EH (cell line): ENCODE results near the gene CENPO.

Experiments used
- DNase-seq: peaks from one replicate; pipeline ENCODE4 v3.0.0-alpha.2; 2015; ENCODE audit warnings: low read depth

The CENPO gene

DNA sequence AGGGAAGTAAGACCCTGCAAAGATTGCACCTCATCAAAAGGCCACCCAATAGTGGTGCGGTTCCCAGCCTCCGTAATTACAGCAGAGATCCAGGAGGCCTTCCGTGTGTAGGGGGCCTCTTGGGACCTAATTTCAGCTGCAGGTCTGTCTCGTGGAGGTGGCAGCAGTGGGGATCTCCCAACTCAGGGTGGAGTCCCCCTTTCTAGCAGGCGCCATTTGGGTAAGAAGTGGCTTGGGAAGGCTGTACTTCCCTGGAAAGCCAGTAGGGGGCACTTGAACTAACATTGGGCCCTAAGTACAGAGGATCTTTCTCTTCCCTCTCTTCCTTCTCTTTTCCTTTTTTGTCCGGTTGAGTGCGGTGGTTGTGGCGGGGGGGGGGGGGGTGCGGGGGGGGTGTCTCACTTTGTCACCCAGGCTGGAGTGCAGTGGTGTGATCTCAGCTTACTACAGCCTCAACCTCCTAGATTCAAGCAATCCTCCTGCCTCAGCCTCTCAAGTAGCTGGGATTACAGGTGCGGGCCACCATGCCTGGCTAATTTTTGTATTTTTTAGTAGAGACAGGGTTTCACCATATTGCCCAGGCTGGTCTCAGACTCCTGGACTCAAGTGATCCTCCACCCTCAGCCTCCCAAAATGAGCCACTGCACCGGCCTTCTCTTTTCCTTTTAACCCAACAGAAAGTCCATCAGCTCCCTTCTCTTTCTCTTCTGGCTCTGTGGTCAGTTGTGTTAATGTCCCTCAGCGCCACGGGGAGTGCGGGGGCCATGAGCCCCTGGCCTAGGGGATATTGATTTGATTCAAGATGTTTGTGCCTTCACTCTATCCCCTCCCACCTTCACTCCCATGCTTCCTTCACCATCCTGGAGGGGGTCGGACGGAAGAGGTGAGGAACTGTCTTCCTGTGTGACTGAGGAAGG is 32.0 kb downstream of the CENPO start:
- peak; percentile 16 for DNase-seq

DNA sequence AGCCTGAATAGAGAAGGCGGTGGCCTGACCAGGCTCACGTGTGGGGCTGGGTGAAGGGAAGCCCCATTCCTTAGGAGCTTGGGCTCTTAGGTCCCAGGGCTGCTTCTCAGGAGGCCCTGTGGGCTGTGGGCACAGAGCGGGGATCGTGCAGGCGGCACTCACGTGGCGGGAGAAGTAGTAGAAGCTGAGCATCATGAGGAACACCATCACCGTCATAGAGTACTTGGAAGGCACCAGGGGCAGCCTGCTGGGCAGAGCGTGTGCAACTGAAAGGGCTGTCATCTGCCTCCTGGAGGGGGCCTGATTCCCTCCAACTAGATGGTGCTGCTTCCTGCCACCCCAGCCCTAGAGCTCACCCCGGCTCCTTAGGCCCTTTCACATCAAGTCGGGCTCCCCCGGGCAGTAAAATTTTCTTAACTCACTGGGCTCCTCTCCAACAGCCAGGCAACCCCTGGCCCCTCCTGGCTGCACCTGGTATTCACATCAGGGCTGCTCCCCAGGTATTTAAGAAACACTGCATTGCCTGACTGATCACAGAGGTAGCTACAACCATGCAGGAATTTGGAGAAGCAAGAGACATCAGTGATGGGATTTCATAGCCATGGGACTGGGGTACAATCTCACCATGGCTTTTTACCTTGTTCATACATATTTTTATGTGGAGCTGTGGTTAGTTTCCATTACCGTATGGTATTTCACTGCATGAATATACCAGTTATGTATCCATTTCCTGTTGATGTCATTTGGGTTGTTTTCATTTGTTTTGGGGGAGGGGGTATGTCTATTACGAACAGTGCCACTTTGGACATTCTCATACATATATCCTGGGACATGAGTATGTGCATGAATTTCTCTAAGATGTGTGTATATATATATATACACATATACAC is 32.9 kb downstream of the CENPO start:
- no peak for DNase-seq

DNA sequence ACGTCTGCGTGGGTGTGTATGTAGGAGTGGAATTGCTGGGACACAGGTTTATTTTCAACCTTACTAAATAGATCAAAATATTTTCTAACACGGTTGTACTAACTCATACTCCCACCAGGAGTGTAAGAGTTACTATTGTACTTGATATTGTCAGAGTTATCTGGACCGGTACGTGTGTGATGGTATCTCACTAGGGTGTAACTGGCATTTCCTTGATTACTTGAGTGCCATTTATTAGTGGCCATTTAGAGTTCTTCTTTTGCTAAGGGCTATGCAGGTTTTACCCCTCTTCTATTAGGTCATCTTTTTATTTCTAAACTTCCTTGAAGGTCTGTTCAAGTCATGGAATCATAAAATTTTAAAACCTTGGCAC is 33.5 kb downstream of the CENPO start:
- no peak for DNase-seq

- DNase-seq, result peak; percentile 86
Measured at GRCh38 chr2:24827321-24828237, 34.4 kb downstream of the CENPO start.

GRCh38 chr2:24828238-24828996 is 35.2 kb downstream of the CENPO start:
- DNase-seq, result no peak

DNA sequence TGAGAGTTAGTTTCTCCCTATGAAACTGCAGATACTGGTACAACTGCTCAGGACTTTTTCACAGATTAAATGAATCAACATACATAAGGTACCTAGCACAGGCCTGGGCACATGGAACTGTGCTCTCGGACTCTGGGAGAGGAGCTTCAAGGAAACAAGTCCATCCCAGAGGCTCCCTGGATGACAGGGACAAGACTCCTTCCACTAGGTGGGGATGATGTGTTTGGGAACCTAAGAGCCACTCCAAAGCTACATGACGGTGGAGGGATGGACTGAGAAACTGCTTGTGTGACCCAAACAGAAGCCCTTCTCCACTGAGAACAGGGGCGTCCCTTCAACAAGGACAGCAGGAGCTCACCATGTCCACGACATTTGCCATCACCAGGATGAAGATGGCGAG is 37.1 kb downstream of the CENPO start:
- DNase-seq, result peak; percentile 44

GRCh38 chr2:24830786-24831185 is 37.6 kb downstream of the CENPO start:
- no peak for DNase-seq

GRCh38 chr2:24831221-24832072 is 38.2 kb downstream of the CENPO start:
- DNase-seq, result no peak

DNA sequence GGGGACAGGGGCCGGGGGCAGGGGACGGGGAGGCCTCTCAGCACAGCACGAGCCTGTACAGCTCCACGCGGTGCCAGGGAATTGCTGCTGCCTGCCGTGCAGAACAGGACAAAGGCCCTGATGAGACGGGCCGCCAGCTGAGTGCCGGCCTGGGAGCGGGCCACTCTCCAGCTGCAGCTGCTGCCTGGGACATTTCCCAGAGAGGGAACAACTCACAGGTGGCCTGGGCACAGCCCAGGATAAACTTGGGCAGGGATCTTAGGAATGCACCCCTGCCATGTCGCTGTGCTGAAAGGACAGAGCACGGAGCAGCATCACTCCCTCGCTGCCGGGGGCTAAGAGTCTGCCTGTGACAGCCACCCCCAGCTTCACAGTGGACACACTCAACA is 38.8 kb downstream of the CENPO start:
- no peak for DNase-seq

DNA sequence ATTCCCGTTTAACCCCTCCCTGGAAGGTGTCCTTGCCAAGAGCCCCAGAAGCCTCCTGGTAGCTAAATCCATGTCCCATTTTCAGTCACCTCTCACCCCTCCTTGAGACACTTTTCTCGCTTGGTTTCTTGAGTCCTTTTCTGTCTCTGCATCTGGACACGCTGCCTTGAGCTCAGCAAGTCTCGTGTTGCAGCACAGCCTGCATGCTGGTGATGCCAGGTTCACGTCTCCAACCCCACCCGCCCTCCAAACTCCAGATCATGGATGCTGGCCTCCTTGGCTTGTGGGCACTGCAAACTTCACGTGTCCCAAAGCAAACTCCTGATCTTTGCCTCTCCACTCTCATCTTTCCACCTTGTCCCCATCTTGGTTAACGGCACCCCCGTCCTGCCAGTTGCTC is 39.3 kb downstream of the CENPO start:
- DNase-seq, result no peak

DNA sequence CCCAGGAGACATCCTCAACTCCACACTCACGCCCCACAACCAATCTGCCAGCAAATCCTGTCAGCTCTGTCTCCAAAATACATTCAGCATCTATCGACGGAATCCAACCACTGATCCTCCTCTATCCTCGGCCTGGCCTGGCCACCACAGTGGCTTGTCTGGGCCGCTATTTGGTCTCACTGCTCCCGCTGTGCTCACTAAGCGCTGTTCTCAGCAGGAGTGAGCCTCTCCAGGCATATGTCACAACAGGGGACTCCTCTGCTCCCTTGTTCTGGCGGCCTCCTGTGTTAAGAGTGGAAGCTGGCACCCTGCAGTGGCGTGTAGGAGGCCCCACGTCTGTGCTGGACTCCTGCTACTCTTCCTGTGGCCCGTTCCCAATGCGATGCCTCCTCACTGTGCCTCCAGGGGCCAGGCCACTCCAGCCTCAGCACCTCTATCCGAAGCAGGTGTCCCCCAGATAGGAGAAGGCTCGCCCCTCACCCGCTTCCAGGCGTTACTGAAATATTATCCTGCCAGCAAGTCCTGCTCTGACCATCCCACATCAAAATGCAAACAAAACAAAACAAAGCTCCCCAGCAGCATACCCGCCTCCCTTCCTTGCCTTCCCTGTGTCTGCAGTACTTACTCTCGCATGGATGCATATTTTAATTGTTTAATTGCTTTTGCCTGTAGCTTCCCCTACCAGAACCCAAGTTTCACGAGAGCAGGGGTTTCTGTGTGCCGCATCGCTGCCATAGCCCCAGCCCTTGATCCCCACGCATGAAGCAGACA is 39.9 kb downstream of the CENPO start:
- DNase-seq, result no peak

GRCh38 chr2:24833821-24834732 is 40.9 kb downstream of the CENPO start:
- DNase-seq, result no peak

DNA sequence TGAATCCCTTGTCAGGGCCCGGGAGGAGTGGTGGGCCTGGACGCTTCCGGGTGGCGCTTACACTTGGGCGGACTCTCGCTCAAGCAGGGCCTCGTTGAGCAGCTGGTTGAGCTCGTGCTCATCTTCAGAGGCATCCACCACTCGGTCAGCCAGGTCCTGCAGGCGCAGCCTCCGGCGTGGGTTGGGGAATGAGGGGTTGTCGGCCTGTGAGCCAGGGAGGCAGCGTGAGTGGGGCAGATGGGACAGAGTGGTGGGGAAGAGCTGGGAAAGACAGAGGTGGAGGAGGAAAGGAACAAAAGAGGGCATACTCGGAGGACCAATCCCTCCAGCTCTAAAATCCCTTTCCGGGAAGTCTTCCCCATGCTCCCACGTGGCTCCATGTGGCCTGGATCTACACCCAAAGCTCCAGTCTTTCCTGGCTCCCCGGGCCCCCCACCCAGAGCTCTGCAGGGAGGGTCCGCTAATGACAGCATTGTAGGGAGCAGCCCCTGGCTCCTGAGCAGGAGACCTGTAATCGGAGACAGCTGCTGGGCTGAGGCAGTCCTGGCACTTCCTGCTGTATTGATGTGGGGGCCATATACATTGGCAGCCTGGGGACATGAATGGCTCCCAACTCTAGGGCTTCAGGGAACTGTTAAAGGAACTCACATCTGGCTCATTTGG is 41.6 kb downstream of the CENPO start:
- no peak for DNase-seq

DNA sequence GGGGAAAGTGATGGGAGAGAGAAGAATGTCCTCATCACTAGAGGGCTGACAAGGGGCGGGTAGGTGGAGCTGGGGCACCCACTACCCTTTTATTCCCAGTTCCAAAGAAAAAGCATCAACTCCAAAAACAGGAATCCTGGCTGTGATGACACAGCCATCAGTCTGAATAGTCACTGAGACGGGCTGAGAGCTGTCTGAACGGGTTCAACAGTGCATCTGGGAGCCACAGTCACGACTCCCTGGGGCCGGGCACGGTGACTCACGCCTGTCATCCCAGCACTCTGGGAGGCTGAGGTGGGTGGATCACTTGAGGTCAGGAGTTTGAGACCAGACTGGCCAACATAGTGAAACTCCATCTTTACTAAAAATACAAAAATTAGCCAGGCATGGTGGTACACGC is 42.2 kb downstream of the CENPO start:
- peak; percentile 88 for DNase-seq

DNA sequence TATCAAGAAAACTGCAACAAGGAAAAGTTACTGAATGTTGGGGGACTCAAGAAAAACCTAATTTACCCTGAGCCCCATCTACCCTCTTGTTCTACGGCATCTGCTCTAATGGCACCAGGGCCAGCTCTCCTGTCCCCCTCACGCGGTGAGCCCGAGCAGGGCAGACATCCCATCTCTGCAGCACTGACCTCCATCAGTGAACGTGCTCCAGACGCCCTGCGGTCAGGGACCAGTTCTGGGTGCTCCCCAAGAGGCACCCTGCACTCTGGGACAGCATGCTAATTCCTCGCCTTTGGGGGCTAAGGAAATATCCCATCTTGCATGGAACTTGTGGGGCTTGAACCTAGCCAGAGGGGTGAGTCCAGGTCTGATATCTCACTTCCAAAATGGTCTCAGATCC is 43.0 kb downstream of the CENPO start:
- no peak for DNase-seq

- DNase-seq, result no peak
Measured at GRCh38 chr2:24836706-24837105, 43.5 kb downstream of the CENPO start.

DNA sequence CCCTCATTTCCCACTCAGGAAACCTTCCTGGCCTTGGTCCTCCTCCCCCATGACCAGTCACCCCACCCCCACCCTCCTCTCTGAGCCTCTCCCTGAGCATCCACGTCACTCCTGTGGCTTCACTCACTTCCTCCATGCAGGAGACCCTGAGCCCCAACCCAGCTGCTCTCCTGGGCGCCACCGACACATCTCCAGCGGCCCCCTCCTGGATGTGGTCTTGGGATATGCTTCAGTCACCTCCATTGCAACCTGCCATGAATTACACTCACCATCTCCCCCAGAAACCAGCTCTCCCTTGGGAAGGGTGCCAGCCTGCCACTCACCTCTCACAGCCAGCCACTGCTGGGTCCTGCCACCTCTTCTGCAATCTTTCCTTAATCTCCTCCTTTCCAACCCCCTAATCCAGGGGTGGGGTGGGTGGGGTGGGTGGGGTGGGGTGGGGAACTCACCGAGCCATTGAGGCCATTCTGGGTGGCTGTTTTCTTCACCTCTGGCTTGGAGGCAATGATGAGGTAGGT is 44.8 kb downstream of the CENPO start:
- no peak for DNase-seq

DNA sequence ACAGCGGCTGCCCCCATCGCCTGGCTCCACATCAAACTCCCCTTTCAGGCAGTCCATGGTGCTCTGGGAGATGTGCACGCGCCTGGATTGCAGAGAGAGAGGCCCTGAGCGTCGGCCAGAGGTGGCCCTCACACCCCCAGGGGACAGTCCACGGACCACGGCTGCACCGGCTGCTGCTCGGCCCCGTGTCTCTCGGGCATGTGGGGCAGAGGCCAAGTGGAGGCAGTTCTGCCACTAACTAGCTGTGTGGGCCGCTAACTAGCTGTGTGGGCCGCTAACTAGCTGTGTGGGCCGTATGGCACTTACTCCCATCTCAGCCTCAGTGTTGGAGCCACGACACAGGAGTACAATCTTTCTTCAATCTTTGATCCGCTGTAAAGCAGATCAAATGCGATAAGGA is 45.3 kb downstream of the CENPO start:
- DNase-seq, result no peak
